ENCODE data around the gene HEMK1.

- TF ChIP-seq POLR2A (IDR thresholded peaks at IDR 0.05): no peak
- TF ChIP-seq POLR2AphosphoS5 (IDR thresholded peaks at IDR 0.05): no peak
- TF ChIP-seq CTCF (IDR thresholded peaks at IDR 0.05): no peak
These were observed 6.5 kb upstream of the HEMK1 start for GRCh38 chr3:50562861-50563260.
